HG02571 (cell line): ENCODE results near the gene SRR.

Experiments
- ATAC-seq: cut with Tn5 transposase; IDR thresholded peaks from one replicate; pipeline ENCODE4 v1.9.1; 2021; ENCODE audit warnings: mild to moderate bottlenecking, moderate library complexity; ENCODE audit not compliant: unreplicated experiment

Gene SRR

GRCh38 chr17:2369551-2370210 is 65.9 kb downstream of the SRR start:
- ATAC-seq, result no peak

GRCh38 chr17:2370211-2370589 is 66.5 kb downstream of the SRR start:
- ATAC-seq, result no peak

DNA sequence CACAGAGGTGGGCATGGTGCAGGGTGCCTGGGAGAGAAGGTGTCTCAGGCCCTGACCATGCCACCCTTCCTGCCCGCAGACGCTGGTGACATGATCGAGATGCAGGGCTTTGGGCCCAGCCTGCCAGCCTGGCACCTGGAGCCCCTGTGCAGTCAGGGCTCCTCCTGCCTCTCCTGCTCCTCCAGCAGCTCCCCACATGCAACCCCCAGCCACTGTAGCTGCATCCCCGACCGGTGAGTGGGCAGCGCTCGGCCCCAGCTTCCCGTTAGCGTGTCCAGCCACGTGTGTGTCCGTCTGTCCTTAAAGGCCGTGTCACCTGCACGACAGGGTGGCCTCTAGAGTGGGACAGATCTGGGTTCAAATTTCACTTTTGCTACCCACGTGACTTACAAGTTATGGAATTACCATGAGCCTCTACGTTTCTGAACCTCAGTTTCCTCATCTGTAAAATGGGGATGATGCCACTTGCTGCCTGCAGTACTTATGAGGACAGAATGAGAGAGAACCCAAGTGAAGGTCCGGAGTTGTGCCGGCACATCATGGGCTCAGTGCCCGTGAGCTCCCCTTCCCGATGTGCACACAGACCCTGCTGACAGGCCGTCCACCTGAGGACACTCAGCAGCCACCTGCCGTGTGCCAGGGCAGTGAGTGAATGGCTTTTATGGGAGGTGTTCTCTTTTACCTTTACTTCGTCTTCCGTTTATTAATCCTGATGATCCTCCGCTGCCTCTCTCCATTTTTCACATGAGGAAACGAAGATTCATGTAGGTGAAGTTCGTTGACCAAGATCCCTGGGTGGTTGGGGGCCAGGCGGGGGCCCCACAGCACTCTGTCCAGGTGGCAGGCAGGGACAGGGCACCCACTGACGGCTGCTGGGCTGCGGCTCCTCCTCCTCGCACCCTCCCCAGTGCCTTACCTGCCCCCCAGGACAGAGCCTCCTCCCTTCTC is 67.7 kb downstream of the SRR start:
- no peak for ATAC-seq

DNA sequence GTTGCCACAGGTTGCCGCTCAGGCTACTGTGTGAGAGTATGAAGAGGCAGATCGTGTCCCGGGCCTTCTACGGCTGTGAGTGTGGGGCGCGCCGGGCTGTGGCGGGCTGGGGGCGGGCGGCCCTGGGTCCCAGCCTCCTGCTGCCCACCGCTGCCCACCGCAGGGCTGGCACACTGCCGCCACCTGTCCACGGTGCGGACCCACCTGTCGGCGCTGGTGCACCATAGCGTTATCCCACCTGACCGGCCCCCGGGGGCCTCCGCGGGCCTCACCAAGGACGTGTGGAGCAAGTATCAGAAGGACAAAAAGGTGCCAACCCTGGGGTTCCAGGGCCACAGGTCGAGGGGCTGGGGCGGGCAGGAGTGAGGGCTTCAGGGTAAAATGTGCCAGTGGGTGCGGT is 68.4 kb downstream of the SRR start:
- no peak for ATAC-seq

- no peak for ATAC-seq
These were observed 68.9 kb downstream of the SRR start for GRCh38 chr17:2372681-2373080.

GRCh38 chr17:2373179-2373578 is 69.4 kb downstream of the SRR start:
- no peak for ATAC-seq
